HG03469 (cell line): ENCODE results near the gene DPF1.

Source experiments
- ATAC-seq: cut with Tn5 transposase; IDR thresholded peaks from one replicate; pipeline ENCODE4 v1.9.1; 2021; ENCODE audit warnings: mild to moderate bottlenecking, moderate library complexity, moderate number of reproducible peaks; ENCODE audit not compliant: unreplicated experiment

DPF1 gene

DNA sequence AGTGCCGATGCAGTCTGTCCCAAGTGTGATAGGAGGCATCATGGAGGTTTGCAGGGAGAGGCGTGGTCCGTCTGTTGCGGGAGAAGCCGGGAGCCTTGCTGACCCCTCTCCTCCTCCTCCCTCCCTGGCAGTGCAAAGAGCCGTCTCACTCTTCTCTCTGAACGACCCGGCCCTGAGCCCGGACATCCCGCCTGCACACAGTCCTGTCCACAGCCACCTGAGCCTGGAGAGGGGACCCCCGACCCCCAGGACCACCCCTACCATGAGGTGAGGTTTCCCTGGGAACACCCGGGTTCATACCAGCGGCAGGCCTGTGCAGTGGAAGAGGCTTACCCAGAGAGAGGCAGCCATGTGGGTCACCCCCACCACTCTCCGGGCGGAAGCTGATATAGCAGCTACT is 22.3 kb downstream of the DPF1 start:
- no peak for ATAC-seq

DNA sequence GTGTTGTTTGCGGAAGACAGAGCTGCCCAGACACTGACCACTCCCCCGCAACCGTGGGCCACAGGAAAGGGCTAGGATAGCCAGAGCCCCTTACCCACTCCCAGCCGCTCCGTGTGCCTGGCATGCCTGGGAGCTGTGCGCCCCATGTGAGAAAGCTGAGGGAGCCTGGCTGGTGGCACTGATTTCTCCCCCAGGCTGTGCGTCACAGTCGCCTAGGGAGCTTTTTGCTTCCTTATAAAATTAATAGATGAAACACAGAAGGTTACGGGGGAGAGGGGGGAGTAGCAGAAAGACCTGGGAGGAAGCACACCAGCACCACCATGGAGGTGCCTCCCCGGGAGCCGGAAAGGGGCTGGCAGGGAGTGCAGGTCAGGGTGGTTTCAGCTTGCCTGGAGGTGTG is 24.7 kb downstream of the DPF1 start:
- no peak for ATAC-seq

DNA sequence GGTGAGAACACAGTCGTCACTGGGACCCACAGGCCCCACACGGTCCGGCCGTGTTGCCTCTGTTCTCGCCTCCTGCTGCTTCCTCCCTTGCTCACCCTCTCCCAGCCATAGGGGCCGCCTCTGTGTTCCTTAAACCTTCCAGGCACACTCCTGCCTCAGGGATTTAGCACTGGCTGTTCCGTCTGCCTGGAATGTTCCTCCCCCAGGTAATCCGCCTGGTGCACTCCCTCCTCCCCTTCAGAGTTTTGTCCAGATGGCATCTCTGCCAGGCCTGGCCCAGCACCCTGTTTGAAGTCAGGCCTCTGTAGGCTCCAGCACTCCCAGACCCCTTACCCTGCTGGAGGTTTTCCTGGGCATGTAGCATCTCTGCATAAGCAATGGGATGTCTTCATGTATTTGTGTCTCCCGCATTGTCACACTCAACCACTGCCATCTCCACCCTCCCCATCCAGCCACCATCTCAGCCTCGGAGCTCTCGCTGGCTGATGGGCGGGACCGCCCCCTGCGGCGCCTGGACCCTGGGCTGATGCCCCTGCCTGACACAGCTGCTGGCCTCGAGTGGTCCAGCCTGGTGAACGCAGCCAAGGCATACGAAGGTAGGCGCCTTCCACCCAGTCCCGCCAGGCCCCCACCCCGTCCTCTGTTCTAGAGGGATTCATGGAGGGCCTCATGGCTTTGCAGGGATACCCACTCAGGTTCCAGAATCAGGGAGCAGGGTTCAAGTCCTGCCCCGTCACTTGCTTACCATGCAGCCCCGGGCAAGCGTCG is 25.9 kb downstream of the DPF1 start:
- ATAC-seq: no peak

DNA sequence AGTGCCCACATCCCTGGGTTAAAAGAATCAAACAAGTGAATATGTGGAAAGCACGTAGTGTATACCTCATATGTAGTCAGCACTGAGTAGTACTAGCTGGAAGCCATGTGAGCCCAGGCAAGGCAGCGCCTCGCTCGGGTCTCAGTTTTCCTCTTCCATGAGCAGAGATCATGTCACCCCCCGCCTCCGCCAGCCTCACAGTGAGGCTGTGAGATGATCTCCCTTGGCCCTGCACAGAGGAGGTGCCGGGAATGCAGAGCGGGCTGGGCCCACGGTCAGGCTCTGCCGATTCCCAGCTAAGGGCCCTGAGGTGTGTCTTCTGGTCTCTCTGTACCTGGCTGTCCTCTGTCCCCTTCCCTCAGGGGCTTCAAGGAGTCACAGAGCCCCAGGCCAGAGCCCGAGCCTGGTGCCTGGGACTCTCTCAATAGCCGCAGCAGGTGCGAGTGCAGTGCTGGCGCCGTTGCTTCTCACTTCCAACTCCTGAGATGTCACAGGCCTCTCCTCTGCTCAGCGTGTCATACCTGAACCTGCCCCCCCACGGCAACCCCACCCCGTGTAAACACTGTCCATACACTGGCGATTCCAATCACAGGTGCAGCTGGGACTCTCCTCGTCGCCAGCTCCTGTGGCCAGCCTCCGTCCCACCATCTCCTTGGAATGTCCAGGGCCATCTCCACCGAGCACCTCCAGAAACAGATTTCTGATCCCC is 26.9 kb downstream of the DPF1 start:
- no peak for ATAC-seq

- no peak for ATAC-seq
These were observed 27.7 kb downstream of the DPF1 start for GRCh38 chr19:38196245-38196837.

- no peak for ATAC-seq
These were observed 28.8 kb downstream of the DPF1 start for GRCh38 chr19:38195237-38195636.

GRCh38 chr19:38194061-38194701 is 29.8 kb downstream of the DPF1 start:
- no peak for ATAC-seq

DNA sequence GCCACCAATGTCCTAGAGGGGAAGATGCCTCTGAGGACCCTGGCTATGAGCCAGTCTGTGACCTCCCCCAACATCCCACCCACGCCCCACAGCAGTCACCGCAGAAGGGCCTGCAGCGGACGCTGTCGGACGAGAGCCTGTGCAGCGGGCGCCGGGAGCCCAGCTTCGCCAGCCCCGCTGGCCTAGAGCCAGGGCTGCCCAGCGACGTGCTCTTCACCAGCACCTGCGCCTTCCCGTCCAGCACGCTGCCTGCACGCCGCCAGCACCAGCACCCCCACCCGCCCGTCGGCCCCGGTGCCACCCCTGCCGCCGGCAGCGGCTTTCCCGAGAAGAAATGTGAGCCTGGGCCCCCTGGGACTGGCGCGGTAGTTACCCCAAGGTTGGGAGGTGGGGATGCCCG is 30.6 kb downstream of the DPF1 start:
- ATAC-seq: no peak

DNA sequence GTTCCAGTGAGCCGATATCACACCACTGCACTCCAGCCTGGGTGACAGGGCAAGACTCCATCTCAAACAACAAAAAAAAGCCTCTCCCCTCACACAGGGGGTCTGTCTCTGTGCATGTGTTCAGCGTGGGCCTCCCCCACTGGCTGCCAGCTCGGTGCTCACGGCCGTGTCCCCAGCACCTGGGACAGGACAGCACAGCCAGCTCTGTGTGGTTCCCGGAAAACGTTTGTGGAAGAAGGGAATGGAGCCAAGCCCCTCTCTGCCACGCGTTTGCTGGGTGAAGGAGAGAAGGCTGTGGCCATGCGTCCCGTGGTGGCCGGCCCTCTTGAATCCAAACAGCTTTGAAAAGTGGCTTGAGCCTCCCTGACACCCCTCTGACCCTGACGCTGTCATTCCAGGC is 32.3 kb downstream of the DPF1 start:
- ATAC-seq: no peak

DNA sequence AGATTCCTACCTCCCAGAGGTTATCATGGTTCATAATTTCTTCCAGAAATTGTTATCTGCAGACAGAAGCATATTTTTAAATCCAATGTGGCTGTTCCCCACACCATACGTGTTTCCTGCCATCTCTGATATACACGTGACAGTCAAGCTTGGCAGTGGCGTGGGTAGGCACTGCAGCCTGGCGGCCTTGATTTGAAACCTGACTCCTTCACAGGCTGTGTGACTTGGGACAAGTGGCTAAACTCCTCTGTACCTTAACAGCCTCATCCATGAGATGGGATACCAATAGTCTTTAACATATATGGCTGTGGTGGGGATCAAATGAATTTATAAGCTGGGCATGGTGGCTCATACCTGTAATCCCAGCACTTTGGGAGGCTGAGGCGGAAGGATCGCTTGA is 33.2 kb downstream of the DPF1 start:
- ATAC-seq: no peak

- no peak for ATAC-seq
These were observed 34.0 kb downstream of the DPF1 start for GRCh38 chr19:38190061-38190460.

DNA sequence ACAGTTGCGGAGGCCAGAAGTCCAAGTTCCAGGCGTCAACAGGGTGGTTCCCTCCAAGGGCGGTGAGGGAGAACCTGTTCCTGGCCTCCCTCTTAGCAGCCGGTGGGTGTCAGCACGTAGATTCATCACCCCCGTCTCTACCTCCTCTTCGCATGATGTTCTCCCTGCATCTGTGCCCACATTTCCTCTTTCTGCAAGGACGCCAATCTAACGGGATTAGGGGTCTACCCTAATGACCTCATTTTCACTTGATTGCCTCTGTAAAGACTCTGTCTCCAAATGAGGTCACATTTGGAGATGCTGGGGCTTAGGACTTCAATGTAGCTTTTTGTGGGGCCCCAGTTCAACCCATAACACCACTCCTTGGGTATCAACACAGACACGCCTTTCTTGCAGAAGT is 38.5 kb downstream of the DPF1 start:
- ATAC-seq: no peak

DNA sequence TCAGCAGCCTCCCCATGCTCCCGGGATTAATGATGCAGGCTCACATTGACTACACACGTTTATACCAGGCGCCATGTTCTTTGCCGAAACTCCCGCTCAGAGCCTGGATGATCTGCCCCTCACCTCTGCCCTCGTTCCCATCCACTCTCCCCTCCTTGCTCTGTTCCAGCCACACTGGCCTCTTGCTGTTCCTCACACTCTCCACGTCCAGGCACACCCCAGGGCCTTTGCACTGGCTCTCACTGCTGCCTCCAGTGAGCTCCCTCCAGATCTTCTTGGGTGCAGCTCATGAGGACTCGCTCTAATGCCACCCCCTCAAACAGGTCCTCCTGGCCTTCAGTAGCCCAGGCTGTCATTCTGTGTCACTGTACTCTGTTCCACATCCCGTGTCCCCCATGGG is 39.2 kb downstream of the DPF1 start:
- no peak for ATAC-seq

DNA sequence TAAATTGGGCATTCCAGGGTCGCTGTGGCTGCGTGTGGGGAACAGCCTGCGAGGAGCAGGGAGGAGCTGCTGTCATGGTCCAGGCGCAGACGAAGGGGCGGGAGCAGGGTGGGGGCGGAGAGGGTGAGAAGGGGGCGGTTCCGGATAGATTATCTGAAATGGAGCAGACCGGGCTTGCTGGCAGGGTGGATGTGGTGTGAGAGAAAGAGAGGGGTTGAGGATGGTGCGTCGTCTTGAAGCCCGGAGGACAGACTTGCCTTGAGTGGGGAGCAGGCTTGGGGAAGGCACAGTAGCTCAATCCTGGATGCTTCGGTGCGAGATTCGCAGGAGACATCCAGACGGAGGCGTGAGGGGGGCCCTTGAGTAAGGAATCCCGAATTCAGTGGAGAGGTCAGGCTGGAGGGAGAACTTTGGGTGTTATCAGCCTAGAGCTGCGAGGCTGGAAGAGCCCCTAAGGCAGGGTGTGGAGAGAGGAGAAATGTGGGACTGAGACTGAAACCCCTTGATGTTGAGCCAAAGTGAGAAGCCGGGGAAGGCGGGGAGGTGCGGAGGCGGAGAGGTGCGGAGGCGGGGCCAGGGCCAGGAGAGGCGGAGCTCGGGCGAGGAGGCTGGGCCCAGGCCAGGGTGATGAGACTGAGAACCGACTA is 40.6 kb downstream of the DPF1 start:
- ATAC-seq: no peak

GRCh38 chr19:38182536-38183210 is 41.3 kb downstream of the DPF1 start:
- no peak for ATAC-seq

DNA sequence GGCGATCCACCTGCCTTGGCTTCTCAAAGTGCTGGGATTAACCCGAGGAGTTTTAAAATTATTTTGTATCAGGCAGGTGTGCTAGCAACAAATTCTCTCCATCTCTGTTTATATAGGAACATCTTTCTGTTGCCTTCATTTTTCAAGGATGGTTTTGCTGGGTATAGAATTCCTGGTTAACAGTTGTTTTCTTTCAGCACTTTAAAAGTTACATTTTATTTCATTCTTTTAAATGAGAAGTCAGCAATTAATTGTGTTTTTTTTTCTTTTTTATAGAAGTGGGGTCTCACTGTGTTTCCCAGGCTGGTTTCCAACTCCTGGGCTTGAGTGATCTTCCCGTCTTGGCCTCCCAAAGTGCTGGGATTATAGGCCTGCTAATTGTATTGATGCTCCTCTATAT is 44.0 kb downstream of the DPF1 start:
- ATAC-seq: no peak

GRCh38 chr19:38175422-38175821 is 48.6 kb downstream of the DPF1 start:
- no peak for ATAC-seq

DNA sequence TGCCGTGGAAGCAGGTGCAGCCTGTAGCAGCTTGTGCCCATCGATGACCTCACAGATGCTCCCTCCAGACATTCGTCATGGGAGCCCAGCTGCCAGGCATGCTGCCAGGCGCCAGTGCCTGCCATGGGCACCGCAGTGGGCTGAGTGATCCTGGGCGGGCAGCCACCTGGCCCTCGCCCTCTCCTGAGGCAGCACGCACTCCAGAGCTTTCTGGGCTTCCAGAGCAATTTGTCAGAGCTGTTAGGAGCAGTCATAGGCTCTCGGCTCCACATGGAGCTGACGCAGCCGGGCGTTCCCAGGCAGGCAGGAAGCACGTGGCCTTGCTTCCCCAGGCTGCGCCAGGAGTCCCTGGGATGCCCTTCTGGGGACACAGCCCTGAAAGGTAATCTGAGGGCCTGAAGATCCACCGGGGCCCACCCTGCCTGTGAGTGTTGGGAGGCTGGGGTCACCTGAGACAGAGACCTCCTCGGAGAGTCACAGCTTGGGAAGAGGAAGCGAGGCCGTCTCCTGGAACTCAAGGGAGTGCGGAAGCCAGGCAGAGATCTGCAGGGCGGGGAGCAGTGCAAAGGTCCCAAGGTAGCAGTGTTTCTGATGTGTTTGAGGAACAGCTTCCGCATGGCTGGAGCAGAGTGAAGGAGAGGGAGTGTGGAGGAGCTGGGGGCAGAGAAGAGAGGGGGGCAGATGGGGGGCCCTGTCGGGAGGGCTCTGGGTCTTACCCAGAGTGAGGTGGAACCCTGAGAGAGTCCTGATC is 50.6 kb downstream of the DPF1 start:
- no peak for ATAC-seq

- no peak for ATAC-seq
These were observed 52.0 kb downstream of the DPF1 start for GRCh38 chr19:38172001-38172400.

- ATAC-seq: no peak
These were observed 53.7 kb downstream of the DPF1 start for GRCh38 chr19:38170334-38170733.
